ENCODE data around the gene CD84.

CD84 gene

GRCh38 chr1:160581961-160582360 lies 2.7 kb upstream of the CD84 start:
- no peak for DNase-seq (ENCODE audit: low read depth)
- no peak for TF ChIP-seq CTCF (conservative IDR thresholded peaks at IDR 0.05; ENCODE audit: low read depth, low read length)

GRCh38 chr1:160580221-160580812 lies 1.0 kb upstream of the CD84 start:
- no peak for TF ChIP-seq CTCF (conservative IDR thresholded peaks at IDR 0.05; ENCODE audit: low read depth, low read length)
- no peak for DNase-seq (ENCODE audit: low read depth)

More at GRCh38 chr1:160581961-160582360, 2.7 kb upstream of the CD84 start:
- H3K4me3 ChIP-seq (ENCODE audit: low read length): no peak overlapping the region

DNA sequence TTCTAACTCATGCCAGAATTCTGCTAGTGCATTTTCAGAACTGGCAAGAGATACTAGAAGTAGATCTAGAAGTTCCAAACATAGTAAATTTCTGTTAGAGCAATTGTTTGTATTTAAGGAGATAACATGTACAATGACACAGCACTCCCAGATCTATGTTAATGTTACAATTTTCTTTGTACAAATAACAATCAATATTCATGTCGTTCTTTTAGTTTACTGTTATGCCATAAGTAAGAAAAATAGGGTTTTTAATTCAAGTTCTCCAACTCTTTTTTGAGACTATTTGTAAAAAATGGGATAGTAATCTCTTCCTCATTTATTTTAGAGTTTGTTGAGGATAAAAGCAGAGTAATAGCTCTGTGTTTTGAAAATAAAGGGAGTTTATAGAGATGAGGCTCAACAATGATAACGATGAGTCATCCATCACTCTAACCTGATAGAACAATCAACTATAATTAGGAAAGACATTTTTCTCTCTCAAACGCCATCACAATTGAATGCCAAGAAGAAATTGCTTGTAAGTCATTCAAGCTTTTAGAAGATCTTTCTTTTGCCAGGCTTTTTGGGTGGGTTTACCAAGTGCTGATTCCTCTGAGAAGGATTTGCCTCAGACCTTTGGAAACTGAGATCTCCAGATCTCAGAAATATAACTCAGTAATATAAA lies 638 bp downstream of the CD84 start:
- no peak for DNase-seq (ENCODE audit: low read depth)

More at GRCh38 chr1:160580221-160580812, 1.0 kb upstream of the CD84 start:
- no peak overlapping the region for H3K4me3 ChIP-seq (ENCODE audit: low read length)

DNA sequence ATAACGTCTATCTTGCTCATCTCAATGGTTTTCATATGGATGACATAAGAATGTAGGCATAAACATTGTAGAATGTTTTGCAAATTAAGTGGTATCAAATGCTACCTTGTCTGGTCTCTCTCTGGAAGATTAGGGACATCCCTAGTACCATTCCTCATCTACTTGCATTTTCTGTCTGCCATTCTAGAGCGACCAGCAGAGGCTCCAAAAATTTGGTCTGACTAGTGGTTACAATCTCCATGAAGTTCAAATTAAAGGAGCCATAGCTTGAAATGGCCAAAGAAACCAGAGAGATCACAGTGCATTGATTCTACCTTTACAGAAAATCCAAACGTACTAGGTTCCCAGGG lies 1.1 kb downstream of the CD84 start:
- H3K4me3 ChIP-seq (ENCODE audit: low read length): no peak overlapping the region
- no peak for TF ChIP-seq CTCF (conservative IDR thresholded peaks at IDR 0.05; ENCODE audit: low read depth, low read length)
- no peak for DNase-seq (ENCODE audit: low read depth)

More for the DNA sequence above, 638 bp downstream of the CD84 start:
- TF ChIP-seq CTCF (conservative IDR thresholded peaks at IDR 0.05; ENCODE audit: low read depth, low read length): no peak
- H3K4me3 ChIP-seq (ENCODE audit: low read length): no peak overlapping the region

DNA sequence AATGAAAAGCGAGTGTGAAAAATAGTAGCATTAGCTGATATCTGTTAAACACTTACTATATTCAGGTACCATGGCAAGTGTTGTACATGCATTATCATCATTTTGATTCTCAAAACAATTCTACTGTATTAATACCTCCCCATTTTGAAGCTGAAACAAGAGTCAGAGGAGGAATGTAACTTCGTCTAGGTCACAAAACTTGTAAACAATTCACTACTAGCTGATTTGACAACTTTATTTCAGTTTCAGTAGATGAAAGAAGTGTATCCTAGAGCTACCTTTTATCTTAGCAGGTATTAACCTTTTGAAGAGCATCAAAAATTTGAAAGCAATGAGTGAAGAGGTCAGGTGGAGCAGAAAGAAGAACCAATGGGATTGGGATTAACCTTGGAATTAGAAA lies 1.6 kb downstream of the CD84 start:
- no peak for DNase-seq (ENCODE audit: low read depth)
- TF ChIP-seq CTCF (conservative IDR thresholded peaks at IDR 0.05; ENCODE audit: low read depth, low read length): no peak
- H3K4me3 ChIP-seq (ENCODE audit: low read length): no peak overlapping the region

GRCh38 chr1:160576884-160577283 lies 2.4 kb downstream of the CD84 start:
- DNase-seq (ENCODE audit: low read depth): no peak
- no peak for TF ChIP-seq CTCF (conservative IDR thresholded peaks at IDR 0.05; ENCODE audit: low read depth, low read length)
- no peak overlapping the region for H3K4me3 ChIP-seq (ENCODE audit: low read length)

DNA sequence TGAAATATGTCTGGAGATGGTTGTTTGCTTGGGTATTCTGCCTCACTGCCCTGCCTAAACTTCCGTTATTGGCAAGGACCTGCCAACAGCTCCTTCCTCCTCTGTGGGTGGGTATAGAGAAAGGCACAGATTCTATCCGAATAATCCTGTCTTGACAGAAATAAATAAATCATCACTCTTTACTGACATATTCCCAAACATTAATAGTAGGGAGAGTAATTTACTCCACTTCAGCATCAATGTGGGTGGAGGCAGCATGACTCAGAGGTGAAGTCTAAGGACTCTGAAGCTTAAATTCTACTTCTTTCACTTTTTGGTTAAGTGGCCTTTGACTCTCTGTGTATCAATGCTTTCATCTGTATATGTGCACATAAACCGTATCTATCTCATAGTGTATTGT lies 2.9 kb downstream of the CD84 start:
- TF ChIP-seq CTCF (conservative IDR thresholded peaks at IDR 0.05; ENCODE audit: low read depth, low read length): no peak
- DNase-seq (ENCODE audit: low read depth): no peak
- H3K4me3 ChIP-seq (ENCODE audit: low read length): no peak overlapping the region

All from retinal pigment epithelial cell (primary cell).